DMS114 treated with DMSO at 0.1 percent for 48 hours (cell line): ENCODE measurements around the gene TMEM131.
"Not testable (repeated sequence)": the region's sequence is repeated elsewhere in the genome, so short reads cannot be mapped to it uniquely, and the experiment has no call there.

Experiments
- DNase-seq: peaks from one replicate; lab custom pipeline; 2025; ENCODE audit not compliant: unreplicated experiment; lab: John Stamatoyannopoulos, UW

Gene TMEM131

GRCh38 chr2:97914691-97915213 lies 81.0 kb downstream of the TMEM131 start:
- no peak for DNase-seq

- no peak for DNase-seq
Measured at GRCh38 chr2:97913846-97914245, 81.9 kb downstream of the TMEM131 start.

- DNase-seq = no peak
Measured at GRCh38 chr2:97911922-97912575, 83.7 kb downstream of the TMEM131 start.

- no peak for DNase-seq
Measured at GRCh38 chr2:97911206-97911921, 84.4 kb downstream of the TMEM131 start.

- no peak for DNase-seq
Measured at GRCh38 chr2:97910403-97911205, 85.1 kb downstream of the TMEM131 start.

- DNase-seq = no peak
Measured at GRCh38 chr2:97908208-97908676, 87.5 kb downstream of the TMEM131 start.

GRCh38 chr2:97907369-97908100 lies 88.2 kb downstream of the TMEM131 start:
- no peak for DNase-seq

GRCh38 chr2:97906307-97906706 lies 89.4 kb downstream of the TMEM131 start:
- no peak for DNase-seq

GRCh38 chr2:97905294-97905693 lies 90.5 kb downstream of the TMEM131 start:
- DNase-seq = no peak

GRCh38 chr2:97901862-97902261 lies 93.9 kb downstream of the TMEM131 start:
- DNase-seq = no peak

- no peak for DNase-seq
Measured at GRCh38 chr2:97900806-97901205, 94.9 kb downstream of the TMEM131 start.

- DNase-seq = not testable (repeated sequence)
Measured at GRCh38 chr2:97893042-97893441, 102.7 kb downstream of the TMEM131 start.

- no peak for DNase-seq
Measured at GRCh38 chr2:97891611-97892010, 104.1 kb downstream of the TMEM131 start.

- DNase-seq = no peak
Measured at GRCh38 chr2:97889156-97889555, 106.6 kb downstream of the TMEM131 start.

- no peak for DNase-seq
Measured at GRCh38 chr2:97885841-97886240, 109.9 kb downstream of the TMEM131 start.

GRCh38 chr2:97880334-97880733 lies 115.4 kb downstream of the TMEM131 start:
- DNase-seq = no peak

- no peak for DNase-seq
Measured at GRCh38 chr2:97878865-97879264, 116.9 kb downstream of the TMEM131 start.

GRCh38 chr2:97878317-97878716 lies 117.4 kb downstream of the TMEM131 start:
- DNase-seq = not testable (repeated sequence)

GRCh38 chr2:97871096-97871780 lies 124.5 kb downstream of the TMEM131 start:
- DNase-seq = no peak

- no peak for DNase-seq
Measured at GRCh38 chr2:97870396-97870843, 125.3 kb downstream of the TMEM131 start.
